Ectodermal cell (in vitro differentiated cells): Measurements from ENCODE around the gene ZNF223.

Experiments used
- H3K27ac ChIP-seq: 2 replicates; pipeline ENCODE4 v1.7.0; 2013; ENCODE audit warnings: mild to moderate bottlenecking, low read depth, low read length; ENCODE audit not compliant: insufficient read depth, poor library complexity, severe bottlenecking
- H3K27me3 ChIP-seq: 2 replicates; pipeline ENCODE4 v1.7.0; 2013; ENCODE audit warnings: mild to moderate bottlenecking, low read length; ENCODE audit not compliant: insufficient read depth, control insufficient read depth, poor library complexity, severe bottlenecking
- H3K36me3 ChIP-seq: one replicate; pipeline ENCODE4 v1.7.0; 2013; ENCODE audit warnings: low read length; ENCODE audit not compliant: control insufficient read depth, insufficient read depth
- H3K4me1 ChIP-seq: one replicate; pipeline ENCODE4 v1.7.0; 2013; ENCODE audit warnings: low read length; ENCODE audit not compliant: control insufficient read depth, insufficient read depth
- H3K4me3 ChIP-seq: 2 replicates; pipeline ENCODE4 v1.7.0; 2013; ENCODE audit warnings: low read depth, low read length, control low read depth; ENCODE audit not compliant: insufficient read depth
- H3K9me3 ChIP-seq: 2 replicates; pipeline ENCODE4 v1.7.0; 2013; ENCODE audit warnings: mild to moderate bottlenecking, low read length, moderate library complexity; ENCODE audit not compliant: control insufficient read depth
- WGBS, 2 experiments: methylation state at CpG; one replicate each; pipeline ENCODE4 v1.1.7; 2013; ENCODE audit warnings: missing lambda C conversion rate in 2 of 2; 5-methylcytosine and 5-hydroxymethylcytosine counted together

Gene ZNF223

DNA sequence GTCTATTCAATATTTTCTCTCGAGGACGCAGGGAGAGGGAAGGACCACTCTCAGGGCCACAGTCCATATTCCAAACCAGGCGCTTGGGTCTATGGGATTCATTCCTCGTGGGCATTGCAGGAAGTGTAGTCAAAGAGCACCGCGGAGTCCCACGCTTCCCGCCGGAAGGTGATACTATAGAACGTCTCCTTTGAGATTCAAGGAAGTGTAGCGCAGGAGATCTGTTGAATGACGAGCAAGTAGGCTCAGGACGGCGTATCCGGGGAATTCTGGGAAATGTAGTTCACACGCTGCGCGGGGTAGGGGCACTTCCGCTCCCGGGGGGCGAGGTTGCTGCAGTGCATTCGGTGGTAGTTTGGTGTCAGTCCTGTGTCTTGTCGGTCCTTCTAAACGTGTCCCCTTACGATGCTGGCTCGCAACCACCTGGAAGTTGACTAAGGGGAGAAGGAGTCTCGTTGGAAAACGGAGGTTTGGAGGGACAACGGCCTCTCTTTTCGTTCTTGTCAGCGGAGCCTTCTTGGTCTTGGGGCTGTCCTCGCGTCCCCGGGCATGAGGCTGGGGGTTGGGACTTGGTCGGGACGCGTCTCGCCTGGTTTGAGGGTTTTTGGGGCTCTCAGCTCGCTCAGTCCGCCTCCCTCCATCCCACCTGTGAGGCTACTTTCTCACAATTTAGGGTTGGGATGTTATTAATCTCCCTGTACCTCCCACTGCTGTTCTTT, 20.1 kb downstream of the ZNF223 start, which contains the start of gene ZNF284:
Gene ZNF284, plus strand, starts transcription at position 336 of the 719 bp plus-strand sequence. CDS start 4,231 bp downstream, outside the sequence.
- Histone ChIP-seq H3K36me3 (peaks cover 8% of the 10 kb centered on the region), H3K27me3 (peaks cover 9% of the 10 kb centered on the region), H3K4me1 (no peaks in the 10 kb centered on the region), H3K9me3 (no peaks in the 10 kb centered on the region), H3K27ac (no peak within 1 kb of the TSS), H3K4me3 (peak within 1 kb of the TSS; percentile 67)
- 4 to 6% methylated on average over 38 to 40 of the region's 40 CpGs for WGBS, 2 experiments

DNA sequence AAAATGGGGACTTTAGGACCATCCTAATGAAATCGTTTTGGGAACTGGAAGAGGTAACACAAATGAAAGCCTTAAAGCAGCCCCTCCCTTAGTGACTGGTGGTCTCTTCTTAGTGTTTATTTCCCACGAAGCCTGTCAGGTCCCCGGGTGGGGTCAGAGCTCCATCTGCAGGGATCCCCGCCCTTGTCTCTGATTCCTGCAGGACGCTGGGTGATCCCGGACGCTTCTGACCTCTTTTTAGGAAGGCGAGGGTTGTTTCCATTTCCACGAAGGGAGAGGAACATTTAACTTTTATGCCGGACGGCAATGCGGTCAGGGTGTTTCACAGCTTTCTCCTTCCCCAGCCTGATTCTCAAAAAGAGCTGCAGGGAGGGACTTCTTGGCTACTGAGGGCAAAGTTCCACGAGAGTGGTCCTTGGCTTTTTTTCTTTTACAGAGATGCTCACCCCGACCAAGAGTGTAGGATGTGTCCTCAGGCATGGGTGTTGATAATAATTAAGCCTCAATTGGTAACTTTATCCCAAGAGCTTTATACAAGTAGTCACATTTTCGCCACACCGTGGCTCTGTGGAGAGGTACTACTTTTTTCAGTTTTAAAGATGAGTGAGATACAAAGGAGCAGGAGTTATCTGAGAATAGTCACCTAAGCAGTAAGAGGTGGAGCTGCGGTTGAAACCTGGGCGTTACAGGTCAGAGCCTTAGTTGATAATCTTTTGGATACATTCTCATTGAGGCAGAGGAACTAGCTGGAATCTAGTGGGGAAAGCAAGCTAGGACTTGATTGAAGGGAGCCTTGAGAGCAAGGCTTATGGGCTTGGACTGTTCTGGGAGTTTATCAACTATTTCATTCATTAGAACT, 20.9 kb downstream of the ZNF223 start:
- Histone ChIP-seq H3K27me3 (peaks cover 9% of the 10 kb centered on the region), H3K9me3 (no peaks in the 10 kb centered on the region), H3K36me3 (no peaks in the 10 kb centered on the region), H3K4me1 (no peaks in the 10 kb centered on the region), H3K4me3 (peak overlapping the region; percentile 67), H3K27ac (no peak overlapping the region)
- WGBS, 2 experiments = 53 to 58% methylated on average over 18 of the region's 18 CpGs

DNA sequence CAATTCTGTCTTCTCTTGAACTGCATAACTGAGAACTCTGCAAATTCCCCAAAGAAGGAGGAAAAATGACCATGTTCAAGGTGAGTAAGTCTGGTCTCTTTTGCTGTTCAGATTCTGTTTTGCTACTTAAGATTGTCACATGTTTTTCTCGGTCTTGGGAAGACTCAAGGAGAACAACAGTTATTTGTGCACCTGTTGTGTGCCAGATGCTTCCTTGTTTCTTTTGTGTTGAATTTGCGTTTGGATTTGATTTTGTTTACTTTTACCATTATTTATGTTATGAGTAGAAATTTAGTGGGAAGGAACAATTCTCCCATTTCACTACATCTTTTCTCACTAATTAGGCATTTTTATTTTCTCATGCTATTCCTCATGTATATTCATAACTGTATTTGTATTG, 24.5 kb downstream of the ZNF223 start:
- Histone ChIP-seq H3K27me3 (peaks cover 9% of the 10 kb centered on the region), H3K9me3 (no peaks in the 10 kb centered on the region)
- 89 to 94% methylated on average over 1 to 2 of the region's 2 CpGs for WGBS, 2 experiments

DNA sequence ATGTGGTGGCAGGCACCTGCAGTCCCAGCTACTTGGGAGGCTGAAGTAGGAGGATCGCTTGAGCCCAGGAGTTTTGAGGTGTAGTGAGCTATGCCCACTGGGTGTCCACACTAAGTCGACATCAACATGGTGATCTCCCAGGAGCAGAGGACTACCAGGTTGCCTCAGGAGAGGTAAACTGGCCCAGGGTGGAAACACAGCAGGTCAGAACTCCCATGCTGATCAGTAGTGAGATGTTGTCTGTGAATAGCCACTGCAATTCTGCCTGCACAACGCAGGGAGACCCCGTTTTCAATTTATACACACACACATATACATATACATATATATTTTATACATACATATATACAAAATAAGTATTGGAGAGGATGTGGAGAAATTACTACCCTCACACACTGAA, 40.3 kb downstream of the ZNF223 start:
- Histone ChIP-seq H3K9me3 (no peaks in the 10 kb centered on the region), H3K4me3 (no peak overlapping the region), H3K36me3 (no peaks in the 10 kb centered on the region), H3K27me3 (no peaks in the 10 kb centered on the region), H3K27ac (no peak overlapping the region), H3K4me1 (no peaks in the 10 kb centered on the region)
- 73 to 76% methylated on average over 2 of the region's 4 CpGs for WGBS, 2 experiments

More for the DNA sequence above, 24.5 kb downstream of the ZNF223 start:
- no peaks in the 10 kb centered on the region for H3K4me1 ChIP-seq
- H3K36me3 ChIP-seq = peaks cover 7% of the 10 kb centered on the region
- H3K27ac ChIP-seq = no peak overlapping the region
- H3K4me3 ChIP-seq = no peak overlapping the region

DNA sequence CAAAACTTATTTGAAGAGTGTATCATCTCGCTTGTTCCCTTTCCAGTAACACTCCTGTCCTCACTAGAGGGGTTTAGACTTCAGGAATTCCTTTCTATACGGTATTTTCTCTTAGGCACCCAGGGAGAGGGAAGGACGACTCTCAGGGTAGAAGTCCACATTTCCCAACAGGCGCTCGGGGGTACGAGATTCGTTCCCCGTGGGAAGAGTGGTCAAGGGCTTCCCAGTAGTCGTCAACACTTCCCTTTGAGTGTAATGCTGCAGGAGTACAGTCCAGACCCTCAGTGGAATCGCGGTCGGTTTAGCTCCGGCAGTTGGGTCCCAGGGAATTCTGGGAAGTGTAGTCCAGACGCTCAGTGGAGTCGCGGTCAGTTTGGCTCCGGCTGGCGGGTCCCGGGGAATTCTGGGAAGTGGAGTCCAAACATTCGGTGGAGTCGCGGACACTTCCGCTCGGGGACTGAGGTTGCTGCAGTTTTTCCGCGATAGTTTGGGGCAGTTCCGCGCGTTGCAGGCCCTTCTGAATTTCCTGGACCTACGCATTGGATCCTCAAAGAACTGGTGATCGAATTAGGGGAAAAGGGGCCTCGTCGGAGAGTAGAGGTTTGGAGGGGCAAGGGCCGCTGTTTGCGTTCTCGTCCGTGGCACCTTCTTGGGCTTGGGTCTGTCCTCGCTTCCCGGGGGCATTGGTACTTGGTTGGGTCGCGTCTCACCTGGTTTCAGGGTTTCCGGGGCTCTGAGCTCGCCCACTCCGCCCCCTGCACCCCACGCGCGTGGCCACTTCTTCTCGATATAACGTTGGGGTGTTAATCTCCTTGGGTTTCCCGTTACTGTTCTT, 42.3 kb downstream of the ZNF223 start, which contains the start of gene ZNF224:
Gene ZNF224, plus strand, starts transcription at position 431 of the 835 bp plus-strand sequence. CDS start 3,513 bp downstream, outside the sequence.
- 0% methylated on average over 50 of the region's 50 CpGs for WGBS, 2 experiments
- H3K4me1 ChIP-seq = no peaks in the 10 kb centered on the region
- H3K36me3 ChIP-seq = no peaks in the 10 kb centered on the region
- peak within 1 kb of the TSS; percentile 88 for H3K4me3 ChIP-seq
- no peaks in the 10 kb centered on the region for H3K9me3 ChIP-seq
- no peaks in the 10 kb centered on the region for H3K27me3 ChIP-seq
- no peak within 1 kb of the TSS for H3K27ac ChIP-seq

DNA sequence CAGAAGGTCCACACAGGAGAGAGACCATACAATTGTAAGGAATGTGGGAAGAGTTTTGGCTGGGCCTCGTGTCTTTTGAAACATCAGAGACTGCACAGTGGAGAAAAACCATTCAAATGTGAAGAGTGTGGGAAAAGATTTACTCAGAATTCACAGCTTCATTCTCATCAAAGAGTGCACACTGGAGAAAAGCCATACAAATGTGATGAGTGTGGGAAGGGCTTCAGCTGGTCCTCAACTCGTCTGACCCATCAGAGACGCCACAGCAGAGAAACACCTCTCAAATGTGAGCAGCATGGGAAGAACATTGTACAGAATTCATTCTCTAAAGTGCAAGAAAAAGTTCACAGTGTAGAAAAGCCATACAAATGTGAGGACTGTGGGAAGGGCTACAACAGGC, 55.9 kb downstream of the ZNF223 start:
- Histone ChIP-seq H3K36me3 (peaks cover 41% of the 10 kb centered on the region), H3K27me3 (no peaks in the 10 kb centered on the region), H3K27ac (no peak overlapping the region), H3K4me3 (no peak overlapping the region), H3K9me3 (no peaks in the 10 kb centered on the region), H3K4me1 (no peaks in the 10 kb centered on the region)
- 87 to 96% methylated on average over 3 of the region's 3 CpGs for WGBS, 2 experiments

DNA sequence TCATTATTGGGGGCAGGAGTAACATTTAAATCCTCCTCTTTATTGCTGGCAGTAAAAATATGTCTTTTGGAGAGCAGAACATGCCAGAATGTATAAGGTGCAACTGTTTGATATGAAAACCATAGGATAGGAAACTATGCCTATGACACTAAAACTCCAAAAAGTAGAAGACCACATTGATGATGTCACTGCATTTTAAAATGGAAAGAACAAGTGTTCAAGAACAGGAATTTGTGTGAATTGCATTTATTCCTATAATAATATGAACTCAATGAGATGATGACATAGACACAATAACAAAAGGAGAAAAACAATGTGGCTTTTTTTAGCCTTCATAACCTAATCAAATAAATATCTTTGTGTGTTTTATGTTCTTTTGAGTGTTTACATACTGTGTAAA, 57.6 kb downstream of the ZNF223 start:
- no peaks in the 10 kb centered on the region for H3K9me3 ChIP-seq
- no peak overlapping the region for H3K4me3 ChIP-seq
- no peak overlapping the region for H3K27ac ChIP-seq
- no peaks in the 10 kb centered on the region for H3K4me1 ChIP-seq
- H3K27me3 ChIP-seq = no peaks in the 10 kb centered on the region
- H3K36me3 ChIP-seq = peaks cover 32% of the 10 kb centered on the region

GRCh38 chr19:44111910-44112463, 60.2 kb downstream of the ZNF223 start:
- 39% methylated on average over 15 to 16 of the region's 17 CpGs for WGBS, 2 experiments
- Histone ChIP-seq H3K9me3 (no peaks in the 10 kb centered on the region), H3K27ac (peak overlapping the region; percentile 19)

DNA sequence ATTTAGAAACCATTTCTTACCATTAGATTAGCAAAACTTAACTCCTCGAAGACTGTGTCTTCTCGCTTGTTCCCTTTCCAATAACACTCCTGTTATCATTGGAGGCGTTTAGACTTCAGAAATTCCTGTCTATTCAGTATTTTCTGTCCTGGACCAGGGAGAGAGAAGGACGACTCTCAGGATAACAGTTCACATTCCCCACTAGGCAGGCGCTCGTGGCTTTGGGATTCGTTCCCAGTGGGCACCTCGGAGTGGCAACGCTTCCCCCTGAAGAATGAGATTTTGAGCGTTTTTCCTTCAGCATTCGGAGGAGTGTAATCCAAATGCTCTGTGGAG, 60.9 kb downstream of the ZNF223 start:
- H3K9me3 ChIP-seq = no peaks in the 10 kb centered on the region
- no peaks in the 10 kb centered on the region for H3K27me3 ChIP-seq
- H3K36me3 ChIP-seq = peaks cover 8% of the 10 kb centered on the region
- peak overlapping the region; percentile 79 for H3K4me3 ChIP-seq
- no peaks in the 10 kb centered on the region for H3K4me1 ChIP-seq
- H3K27ac ChIP-seq = peak overlapping the region; percentile 71
- 0 to 1% methylated on average over 11 of the region's 11 CpGs for WGBS, 2 experiments

More at GRCh38 chr19:44111910-44112463, 60.2 kb downstream of the ZNF223 start:
- H3K27me3 ChIP-seq = no peaks in the 10 kb centered on the region
- no peaks in the 10 kb centered on the region for H3K4me1 ChIP-seq
- peaks cover 15% of the 10 kb centered on the region for H3K36me3 ChIP-seq
- peak overlapping the region; percentile 79 for H3K4me3 ChIP-seq
